Measurements from ENCODE around the gene AK5.

AK5 gene

DNA sequence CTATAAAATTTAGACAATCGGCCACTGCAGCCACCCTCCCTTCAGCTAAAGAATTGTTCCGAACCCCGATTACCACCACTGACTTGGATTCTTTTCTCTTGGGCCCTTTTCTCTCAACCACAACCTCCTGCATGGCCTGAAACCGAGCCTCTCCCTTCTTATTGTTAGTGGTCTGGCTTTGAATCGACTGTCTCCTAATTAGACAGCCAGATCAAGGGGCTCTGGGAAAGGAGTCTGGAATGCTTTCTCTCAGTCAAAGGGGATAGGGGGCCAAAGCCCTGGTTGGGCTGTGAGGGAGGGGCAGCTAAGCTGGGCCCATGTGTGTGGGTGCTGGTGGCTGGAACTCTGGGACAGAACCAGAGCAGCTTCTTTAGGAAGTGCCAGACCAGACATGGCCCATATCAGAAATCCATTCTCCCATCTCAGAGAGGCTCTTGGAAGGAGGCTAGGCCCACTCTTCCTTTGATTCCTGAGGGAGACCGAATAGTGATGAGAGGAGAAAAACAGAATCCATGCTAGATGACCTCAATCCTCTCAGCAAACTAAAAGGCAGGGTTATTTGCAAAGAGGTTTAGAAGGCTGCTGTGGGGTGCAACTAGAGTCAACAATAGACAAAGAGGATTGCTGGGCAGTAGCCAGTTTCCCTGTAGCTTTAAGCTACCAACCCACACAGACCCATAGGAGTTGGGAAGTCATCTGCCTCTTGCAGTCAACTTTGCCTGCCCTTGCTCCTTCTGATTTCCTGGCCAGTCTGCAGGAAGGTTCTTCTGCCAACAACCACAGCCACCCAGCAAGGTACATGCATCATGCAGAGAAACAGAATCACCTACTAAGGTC, 117.6 kb downstream of the AK5 start:
- TF ChIP-seq, protein P1, sequence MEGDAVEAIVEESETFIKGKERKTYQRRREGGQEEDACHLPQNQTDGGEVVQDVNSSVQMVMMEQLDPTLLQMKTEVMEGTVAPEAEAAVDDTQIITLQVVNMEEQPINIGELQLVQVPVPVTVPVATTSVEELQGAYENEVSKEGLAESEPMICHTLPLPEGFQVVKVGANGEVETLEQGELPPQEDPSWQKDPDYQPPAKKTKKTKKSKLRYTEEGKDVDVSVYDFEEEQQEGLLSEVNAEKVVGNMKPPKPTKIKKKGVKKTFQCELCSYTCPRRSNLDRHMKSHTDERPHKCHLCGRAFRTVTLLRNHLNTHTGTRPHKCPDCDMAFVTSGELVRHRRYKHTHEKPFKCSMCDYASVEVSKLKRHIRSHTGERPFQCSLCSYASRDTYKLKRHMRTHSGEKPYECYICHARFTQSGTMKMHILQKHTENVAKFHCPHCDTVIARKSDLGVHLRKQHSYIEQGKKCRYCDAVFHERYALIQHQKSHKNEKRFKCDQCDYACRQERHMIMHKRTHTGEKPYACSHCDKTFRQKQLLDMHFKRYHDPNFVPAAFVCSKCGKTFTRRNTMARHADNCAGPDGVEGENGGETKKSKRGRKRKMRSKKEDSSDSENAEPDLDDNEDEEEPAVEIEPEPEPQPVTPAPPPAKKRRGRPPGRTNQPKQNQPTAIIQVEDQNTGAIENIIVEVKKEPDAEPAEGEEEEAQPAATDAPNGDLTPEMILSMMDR (IDR thresholded peaks at IDR 0.05; ENCODE audit: low read depth, low read length, poor library complexity, severe bottlenecking), result no peak
- TF ChIP-seq EZH2phosphoT487 (IDR thresholded peaks at IDR 0.05; ENCODE audit: borderline replicate concordance, low read length), result no peak
- H3K27me3 ChIP-seq (ENCODE audit: control insufficient read depth, low read length), result 0 out of 2 replicates have a peak, but pooled peaks cover 3% of the 10 kb centered on the region
- no peaks in the 10 kb centered on the region for H3K9me3 ChIP-seq (ENCODE audit: control insufficient read depth, insufficient read depth, low read length)
- no peaks in the 10 kb centered on the region for H3K79me2 ChIP-seq (ENCODE audit: control insufficient read depth, low read length)
- H3F3A ChIP-seq (ENCODE audit: control insufficient read depth, insufficient read depth), result no peaks in the 10 kb centered on the region
- no peaks in the 10 kb centered on the region for H3K9me2 ChIP-seq (replicated peaks; ENCODE audit: control insufficient read depth, low read length)
- no peaks in the 10 kb centered on the region for H4K20me1 ChIP-seq (ENCODE audit: control insufficient read depth, insufficient read depth, low read depth, low read length)
- H3K36me3 ChIP-seq (ENCODE audit: control insufficient read depth, low read length), result no peaks in the 10 kb centered on the region
- no peaks in the 10 kb centered on the region for H3K4me1 ChIP-seq (ENCODE audit: control insufficient read depth, low read length)
- H3K27ac ChIP-seq (ENCODE audit: low read depth, low read length), result no peak overlapping the region
- no peak overlapping the region for H3K4me2 ChIP-seq (ENCODE audit: low read length)
- H3K4me3 ChIP-seq (ENCODE audit: low read length), result no peak overlapping the region

- Histone ChIP-seq H3K9me2 (replicated peaks; ENCODE audit: control insufficient read depth, low read length) (no peaks in the 10 kb centered on the region), H3K4me3 (ENCODE audit: low read length) (no peak overlapping the region), H4K20me1 (ENCODE audit: control insufficient read depth, insufficient read depth, low read depth, low read length) (no peaks in the 10 kb centered on the region), H3K4me1 (ENCODE audit: control insufficient read depth, low read length) (no peaks in the 10 kb centered on the region), H3F3A (ENCODE audit: control insufficient read depth, insufficient read depth) (no peaks in the 10 kb centered on the region), H3K4me2 (ENCODE audit: low read length) (no peak overlapping the region), H3K9me3 (ENCODE audit: control insufficient read depth, insufficient read depth, low read length) (no peaks in the 10 kb centered on the region), H3K79me2 (ENCODE audit: control insufficient read depth, low read length) (no peaks in the 10 kb centered on the region), H3K27me3 (ENCODE audit: control insufficient read depth, low read length) (no peaks in the 10 kb centered on the region), H3K27ac (ENCODE audit: low read depth, low read length) (no peak overlapping the region), H3K36me3 (ENCODE audit: control insufficient read depth, low read length) (no peaks in the 10 kb centered on the region)
- no peak for TF ChIP-seq EZH2phosphoT487 (IDR thresholded peaks at IDR 0.05; ENCODE audit: borderline replicate concordance, low read length)
- TF ChIP-seq, protein P1 (IDR thresholded peaks at IDR 0.05; ENCODE audit: low read depth, low read length, poor library complexity, severe bottlenecking), result no peak
These were observed 119.0 kb downstream of the AK5 start for GRCh38 chr1:77400781-77401180.

DNA sequence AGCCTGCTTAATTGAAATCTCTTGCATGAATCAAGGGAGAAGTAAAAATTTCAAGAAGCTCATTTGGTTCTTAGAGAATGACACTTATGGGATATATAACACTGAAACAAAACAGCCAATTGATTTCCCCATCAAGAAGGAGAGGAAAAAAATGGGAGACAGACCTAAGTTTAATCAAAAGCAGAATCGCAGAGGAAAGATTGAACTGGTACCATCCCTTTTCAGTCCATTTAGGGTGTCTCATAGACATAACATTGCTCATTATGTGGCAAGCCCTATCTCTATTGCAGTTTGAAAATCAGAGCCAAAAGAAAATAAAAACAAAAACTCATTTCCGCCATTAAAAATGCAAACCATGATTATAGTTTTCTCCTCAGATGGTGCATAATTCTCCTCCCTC, 119.6 kb downstream of the AK5 start:
- no peaks in the 10 kb centered on the region for H3K9me3 ChIP-seq (ENCODE audit: control insufficient read depth, insufficient read depth, low read length)
- no peak overlapping the region for H3K4me3 ChIP-seq (ENCODE audit: low read length)
- H4K20me1 ChIP-seq (ENCODE audit: control insufficient read depth, insufficient read depth, low read depth, low read length), result no peaks in the 10 kb centered on the region
- no peak overlapping the region for H3K4me2 ChIP-seq (ENCODE audit: low read length)
- H3K27me3 ChIP-seq (ENCODE audit: control insufficient read depth, low read length), result no peaks in the 10 kb centered on the region
- H3K4me1 ChIP-seq (ENCODE audit: control insufficient read depth, low read length), result no peaks in the 10 kb centered on the region
- no peaks in the 10 kb centered on the region for H3K36me3 ChIP-seq (ENCODE audit: control insufficient read depth, low read length)
- H3K9me2 ChIP-seq (replicated peaks; ENCODE audit: control insufficient read depth, low read length), result no peaks in the 10 kb centered on the region
- no peaks in the 10 kb centered on the region for H3F3A ChIP-seq (ENCODE audit: control insufficient read depth, insufficient read depth)
- TF ChIP-seq, protein P1 (IDR thresholded peaks at IDR 0.05; ENCODE audit: low read depth, low read length, poor library complexity, severe bottlenecking), result no peak
- no peak for TF ChIP-seq EZH2phosphoT487 (IDR thresholded peaks at IDR 0.05; ENCODE audit: borderline replicate concordance, low read length)
- no peak overlapping the region for H3K27ac ChIP-seq (ENCODE audit: low read depth, low read length)
- H3K79me2 ChIP-seq (ENCODE audit: control insufficient read depth, low read length), result no peaks in the 10 kb centered on the region
